GM19023 (cell line): ENCODE data around the gene AP1M2.

Experiments used
- ATAC-seq: cut with Tn5 transposase; IDR thresholded peaks from one replicate; pipeline ENCODE4 v1.9.1; 2021; ENCODE audit warnings: mild to moderate bottlenecking, moderate library complexity; ENCODE audit not compliant: unreplicated experiment

Gene AP1M2

DNA sequence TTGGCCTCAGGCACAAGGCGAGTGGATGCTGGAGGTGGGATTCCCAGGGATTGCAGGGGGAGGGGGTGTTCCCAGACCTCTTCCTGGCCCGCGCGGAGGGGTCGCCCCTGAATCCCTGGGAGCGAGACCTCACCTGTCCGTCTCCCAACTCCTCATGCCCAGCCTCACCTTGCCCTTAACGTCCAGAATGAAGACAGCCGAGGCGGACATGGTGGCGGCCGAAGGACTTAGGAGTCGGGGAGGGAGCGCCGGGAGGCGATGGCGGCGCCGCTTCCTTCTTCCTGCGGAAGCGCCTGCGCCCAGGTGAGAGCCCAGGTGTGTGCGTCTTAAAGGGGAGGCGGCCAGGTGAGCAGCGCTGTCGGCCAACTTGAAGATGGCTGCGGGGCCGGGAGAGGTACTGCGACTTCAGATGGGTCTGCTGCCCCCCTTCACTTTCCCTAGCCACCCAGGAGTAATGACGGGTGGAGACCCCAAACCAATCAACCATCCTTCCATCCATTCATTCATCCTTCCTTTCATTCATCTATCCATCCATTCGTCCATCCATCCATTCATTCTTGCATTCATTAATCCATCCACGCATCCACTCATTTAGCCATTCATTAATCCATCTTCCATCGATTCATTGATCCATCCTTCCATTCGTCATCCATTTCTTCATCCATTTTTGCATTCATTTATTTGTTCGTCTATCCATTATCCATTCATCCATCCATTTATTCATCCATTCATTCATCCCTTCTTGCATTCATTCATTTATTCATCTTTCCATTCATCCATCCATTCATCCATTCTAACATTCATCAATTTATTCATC lies at the start of gene AP1M2:
Gene AP1M2, minus strand, starts transcription at position 291 of the 817 bp plus-strand sequence. Its CDS starts 81 bp downstream, at position 210.
- ATAC-seq = no peak

DNA sequence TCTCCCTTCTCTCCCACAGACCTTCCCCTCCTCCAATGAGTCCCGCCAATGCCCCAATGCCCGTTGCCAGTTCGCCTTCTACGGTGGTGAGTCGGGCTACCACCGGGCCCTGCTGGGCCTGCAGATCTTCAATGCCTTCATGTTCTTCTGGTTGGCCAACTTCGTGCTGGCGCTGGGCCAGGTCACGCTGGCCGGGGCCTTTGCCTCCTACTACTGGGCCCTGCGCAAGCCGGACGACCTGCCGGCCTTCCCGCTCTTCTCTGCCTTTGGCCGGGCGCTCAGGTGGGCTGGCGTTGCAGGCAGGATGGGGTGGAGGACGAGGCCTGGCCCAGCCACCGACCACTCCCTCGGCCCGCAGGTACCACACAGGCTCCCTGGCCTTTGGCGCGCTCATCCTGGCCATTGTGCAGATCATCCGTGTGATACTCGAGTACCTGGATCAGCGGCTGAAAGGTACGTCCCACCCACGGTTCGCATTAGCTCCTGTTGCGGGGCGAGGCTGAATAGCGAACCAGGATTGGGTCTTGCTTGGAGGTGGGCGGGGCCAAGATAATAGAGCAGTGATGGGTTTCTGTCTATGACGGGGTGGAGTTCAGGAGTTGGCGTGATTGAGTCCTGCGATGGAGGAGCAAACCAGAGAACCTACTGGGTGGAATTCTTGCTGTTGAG lies 49.3 kb upstream of the AP1M2 start:
- ATAC-seq = no peak

GRCh38 chr19:10634963-10635362 lies 47.9 kb upstream of the AP1M2 start:
- ATAC-seq = no peak

DNA sequence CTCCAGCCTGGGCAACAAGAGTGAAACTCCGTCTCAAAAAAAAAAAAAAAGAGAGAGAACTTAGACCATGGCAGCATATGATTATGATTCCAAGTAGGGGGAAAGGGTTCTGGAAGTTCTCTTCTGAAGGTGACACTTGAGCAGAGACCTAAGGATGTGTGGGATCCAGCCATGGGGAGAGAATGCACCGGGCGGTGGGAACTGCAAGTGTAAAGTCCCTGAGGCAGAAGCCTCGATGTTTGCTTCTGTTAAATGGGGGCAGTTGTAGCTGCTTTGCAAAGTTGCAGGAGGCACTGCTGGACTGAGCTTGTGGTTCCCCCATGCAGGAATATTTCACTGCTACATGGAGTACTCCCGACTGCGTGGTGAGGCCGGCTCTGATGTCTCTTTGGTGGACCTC lies 47.3 kb upstream of the AP1M2 start:
- no peak for ATAC-seq

DNA sequence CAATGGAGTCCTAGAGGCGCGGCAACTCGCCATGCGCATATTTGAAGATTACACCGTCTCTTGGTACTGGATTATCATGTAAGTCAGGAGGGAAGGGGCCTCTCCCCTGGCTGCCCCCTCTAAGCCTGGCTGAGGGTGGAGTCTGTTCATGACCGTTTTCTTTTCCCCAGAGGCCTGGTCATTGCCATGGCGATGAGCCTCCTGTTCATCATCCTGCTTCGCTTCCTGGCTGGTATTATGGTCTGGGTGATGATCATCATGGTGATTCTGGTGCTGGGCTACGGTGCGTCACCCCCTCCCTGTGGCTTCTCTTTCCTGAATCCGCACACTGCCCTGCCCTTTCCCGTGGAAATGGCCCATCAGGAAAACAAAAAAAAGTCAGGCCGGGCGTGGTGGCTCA lies 44.8 kb upstream of the AP1M2 start:
- ATAC-seq = no peak

GRCh38 chr19:10625762-10626138 lies 38.6 kb upstream of the AP1M2 start:
- no peak for ATAC-seq

DNA sequence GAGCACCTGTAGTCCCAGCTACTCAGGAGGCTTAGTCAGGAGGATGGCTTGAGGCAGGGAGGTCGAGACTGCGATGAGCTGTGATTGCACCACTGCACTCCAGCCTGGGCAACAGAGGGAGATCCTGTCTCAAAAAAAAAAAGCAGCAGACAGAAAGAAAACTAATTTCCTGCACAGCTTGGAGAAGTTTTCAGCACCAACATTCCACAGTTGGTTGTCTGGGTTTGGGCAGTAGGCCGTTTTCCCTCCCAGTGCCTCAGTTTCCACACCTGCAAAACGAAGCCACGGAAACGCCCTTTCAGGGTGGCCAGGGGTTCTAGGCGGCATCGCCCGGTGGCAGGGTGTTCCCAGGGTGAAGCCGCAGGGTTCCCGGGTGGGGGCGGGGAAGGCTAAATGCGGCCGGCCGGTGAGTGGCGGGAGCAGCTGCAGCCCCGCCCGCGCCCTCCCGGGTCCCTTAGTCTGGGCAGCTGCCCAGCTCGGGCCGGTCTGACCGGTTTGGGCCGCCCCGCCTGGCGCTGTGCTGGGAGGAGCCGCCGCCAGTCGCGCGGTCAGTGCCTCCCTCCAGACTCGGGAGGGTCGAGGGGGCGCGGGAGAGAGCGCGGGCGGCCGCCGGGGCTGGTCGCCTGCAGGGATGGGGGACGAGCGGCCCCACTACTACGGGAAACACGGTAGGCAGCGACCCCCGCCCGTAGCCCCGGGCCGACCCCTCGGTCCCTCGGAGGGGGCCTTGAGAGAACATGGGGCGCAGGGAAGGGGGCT lies 38.1 kb upstream of the AP1M2 start, which contains the start of gene SLC44A2:
Gene SLC44A2, plus strand, starts transcription at position 551 of the 759 bp plus-strand sequence. Its CDS starts 81 bp downstream, at position 632.
- ATAC-seq = no peak

DNA sequence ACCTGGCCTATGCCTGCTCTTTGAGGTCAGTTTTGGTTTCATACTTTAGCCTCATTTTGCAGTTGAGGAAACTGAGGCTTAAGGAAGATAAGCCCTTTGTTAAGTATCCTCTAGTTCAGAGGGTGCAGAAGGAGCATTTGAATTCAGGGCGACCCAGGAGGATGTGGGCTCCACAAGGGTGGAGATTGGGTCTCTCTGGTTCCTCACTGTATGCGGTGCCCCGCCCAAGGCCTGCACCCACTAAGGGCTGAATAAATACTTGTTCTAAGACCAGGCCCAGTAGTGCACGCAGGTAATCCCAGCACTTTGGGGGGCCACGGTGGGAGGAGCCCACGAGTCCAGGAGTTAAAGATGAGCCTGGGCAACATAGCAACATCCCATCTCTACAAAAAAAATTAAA lies 37.5 kb upstream of the AP1M2 start:
- ATAC-seq = no peak

- no peak for ATAC-seq
These were observed 34.9 kb upstream of the AP1M2 start for GRCh38 chr19:10621966-10622365.

- ATAC-seq = no peak
These were observed 33.7 kb upstream of the AP1M2 start for GRCh38 chr19:10620786-10621185.

GRCh38 chr19:10618846-10619245 lies 31.7 kb upstream of the AP1M2 start:
- ATAC-seq = no peak

GRCh38 chr19:10617409-10618121 lies 30.5 kb upstream of the AP1M2 start:
- no peak for ATAC-seq

DNA sequence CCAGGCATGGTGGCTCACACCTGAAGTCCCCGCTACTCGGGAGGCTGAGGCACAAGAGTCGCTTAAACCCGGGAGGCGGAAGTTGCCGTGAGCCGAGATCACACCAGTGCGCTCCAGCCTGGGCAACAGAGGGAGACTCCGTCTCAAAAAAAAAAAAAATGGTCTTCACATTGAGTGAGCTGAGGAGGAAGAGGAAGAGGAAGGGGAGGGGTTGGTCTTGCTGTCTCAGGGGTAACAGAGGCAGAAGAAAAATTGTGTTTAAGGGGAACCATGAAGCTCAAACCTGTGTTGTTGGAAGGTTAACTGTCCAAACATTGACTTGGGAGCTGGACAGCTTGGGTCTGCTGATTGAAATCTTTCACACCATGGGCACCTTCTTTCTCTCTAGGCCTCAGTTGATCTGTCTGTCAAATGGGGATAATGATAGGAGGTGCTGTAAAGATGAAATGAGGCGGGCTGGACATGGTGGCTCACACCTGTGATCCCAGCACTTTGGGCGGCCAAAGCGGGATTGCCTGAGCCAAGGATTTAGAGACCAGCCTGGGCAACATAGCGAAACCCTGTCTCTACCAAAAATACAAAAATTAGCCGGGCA lies 28.4 kb upstream of the AP1M2 start:
- ATAC-seq = no peak

- ATAC-seq = no peak
These were observed 25.5 kb upstream of the AP1M2 start for GRCh38 chr19:10612499-10613119.

- ATAC-seq = no peak
These were observed 24.8 kb upstream of the AP1M2 start for GRCh38 chr19:10611907-10612306.

DNA sequence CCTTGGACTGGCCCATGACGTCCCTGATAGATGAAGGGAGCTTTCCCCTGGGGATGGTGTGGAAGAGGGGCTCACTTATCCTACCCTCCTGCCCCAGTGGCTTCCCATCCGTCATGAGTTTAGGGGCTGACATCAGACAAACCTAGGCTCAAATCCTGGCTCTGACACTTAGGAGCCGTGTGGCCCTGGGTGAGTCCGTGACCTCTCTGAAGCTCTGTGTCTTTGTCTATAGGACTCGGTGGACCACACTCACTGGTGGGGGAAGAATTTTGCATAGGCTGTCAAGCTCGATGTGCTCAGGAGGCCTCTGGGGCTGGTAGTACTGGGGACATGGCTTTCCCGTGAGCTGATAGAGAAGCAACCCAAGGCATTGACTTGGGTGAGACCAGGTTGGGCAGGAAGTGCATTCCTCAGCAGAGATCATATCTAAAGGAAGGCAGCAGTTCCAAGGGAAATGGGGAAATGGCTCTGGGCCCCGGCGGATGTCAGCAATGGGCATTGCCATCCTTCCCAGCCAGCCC lies 17.4 kb upstream of the AP1M2 start:
- no peak for ATAC-seq

GRCh38 chr19:10603873-10604459 lies 16.9 kb upstream of the AP1M2 start:
- ATAC-seq = no peak

DNA sequence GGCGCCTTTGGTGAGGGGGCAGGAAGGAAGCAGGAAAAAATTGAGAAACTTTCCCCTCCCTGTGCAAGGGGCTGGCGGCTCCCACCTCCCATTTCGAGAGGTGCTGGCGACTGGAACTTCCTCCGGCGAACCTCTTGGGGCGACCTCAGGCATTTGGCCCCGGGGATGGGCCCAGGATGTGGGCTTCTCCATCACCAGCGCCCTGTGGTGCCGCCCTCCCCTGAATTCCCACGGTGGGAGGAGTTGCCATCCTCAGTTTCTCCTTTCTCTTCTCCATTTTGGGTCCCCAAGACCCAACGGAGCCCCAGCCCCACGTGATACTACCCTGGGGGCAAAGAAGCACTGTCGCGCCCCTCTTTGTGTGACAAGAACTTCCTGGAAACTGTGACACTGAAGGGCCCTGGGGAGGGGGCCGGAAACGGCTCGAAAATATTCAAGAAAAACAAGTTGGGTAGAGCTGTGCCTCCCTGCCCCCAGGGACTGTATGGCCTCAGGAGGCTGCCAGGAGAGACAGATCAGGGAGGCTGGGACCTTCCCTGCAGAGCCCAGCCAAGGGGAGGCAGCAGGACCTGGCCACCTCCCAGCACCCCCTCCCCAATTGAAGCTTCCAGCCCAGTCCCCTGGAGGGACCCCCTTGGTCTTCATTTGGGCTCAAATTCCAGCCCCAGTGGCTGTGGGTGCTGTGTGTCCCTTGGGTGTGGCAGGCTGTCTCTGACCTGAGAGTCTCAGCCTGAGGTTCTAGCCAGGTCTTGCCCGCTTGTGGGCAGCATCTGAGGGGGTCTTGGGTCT lies 16.2 kb upstream of the AP1M2 start:
- ATAC-seq = no peak
